ENCODE measurements around the gene KLK15.
A peak's percentile ranks its signal among the peaks of the same experiment; 100 is the strongest.
"Not testable (repeated sequence)": the region's sequence is repeated elsewhere in the genome, so short reads cannot be mapped to it uniquely, and the experiment has no call there.

KLK15 gene

DNA sequence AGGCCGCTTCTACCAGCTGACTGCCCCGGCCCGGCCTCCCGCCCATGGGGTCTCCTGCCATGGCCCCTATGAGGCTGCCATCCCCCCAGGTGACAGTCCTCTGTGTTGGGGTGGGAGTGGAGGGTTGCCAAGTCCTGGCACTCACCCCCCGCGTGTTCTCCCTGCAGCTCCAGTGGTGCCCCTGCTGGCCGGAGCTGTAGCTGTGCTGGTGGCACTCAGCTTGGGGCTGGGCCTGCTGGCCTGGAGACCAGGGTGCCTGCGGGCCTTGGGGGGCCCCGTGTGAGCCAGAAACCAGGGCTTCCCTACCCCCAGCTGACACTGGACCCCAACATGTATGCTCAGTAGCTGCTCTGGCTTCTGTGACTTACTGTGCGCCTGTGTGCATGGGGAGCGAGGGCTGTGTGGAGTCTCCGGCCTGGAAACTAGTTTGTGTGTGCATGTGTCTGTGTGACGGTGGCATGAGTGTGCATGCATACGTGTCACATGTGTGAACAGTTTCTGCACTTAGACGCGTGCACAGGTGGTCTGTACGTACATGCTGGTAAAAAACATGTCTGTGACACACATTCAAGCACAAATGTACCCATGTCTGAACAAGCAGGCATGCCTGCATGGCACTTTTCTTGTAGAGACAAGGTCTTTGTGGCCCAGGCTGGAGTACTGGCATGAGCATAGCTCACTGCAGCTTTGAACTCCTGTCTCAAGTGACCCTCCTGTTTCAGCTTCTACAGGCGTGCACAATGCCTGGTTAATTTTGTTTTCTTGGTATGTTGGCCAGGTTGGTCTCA lies 38.3 kb downstream of the KLK15 start:
- peak; percentile 63 for DNase-seq

DNA sequence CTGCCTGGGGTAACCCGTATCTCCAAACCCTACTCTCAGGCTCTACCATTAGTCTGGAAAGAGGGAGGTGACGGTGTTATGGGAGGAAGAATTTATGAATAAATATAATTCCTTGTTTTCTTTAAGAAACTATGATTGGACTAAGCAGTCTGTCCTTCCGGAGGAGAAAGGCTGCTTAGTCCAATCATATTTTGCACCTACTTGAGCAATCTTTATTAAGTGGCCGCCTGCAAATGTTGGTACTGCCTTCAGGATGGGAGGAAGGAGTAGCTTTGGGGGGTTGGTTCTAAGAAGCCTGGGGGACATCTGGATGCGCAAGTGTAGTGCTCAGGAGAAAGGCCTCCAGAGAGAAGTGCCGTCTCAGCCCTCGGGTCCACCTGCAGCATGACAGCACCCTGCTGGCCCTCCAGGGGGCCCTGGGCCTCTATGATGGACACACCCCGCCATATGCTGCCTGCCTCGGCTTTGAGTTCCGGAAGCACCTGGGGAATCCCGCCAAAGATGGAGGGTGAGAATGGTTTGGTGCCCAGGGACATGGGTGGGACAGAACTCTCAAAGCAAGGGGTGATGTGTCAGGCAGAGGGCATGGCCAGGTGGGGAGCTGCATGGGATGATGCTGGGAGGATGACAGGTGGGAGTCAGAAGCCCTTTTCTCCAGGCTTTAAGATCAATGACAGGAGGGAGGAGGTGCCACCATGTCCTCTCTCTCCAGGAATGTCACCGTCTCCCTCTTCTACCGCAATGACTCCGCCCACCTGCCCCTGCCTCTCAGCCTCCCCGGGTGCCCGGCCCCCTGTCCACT lies 39.1 kb downstream of the KLK15 start:
- peak; percentile 65 for DNase-seq

GRCh38 chr19:50793558-50794065 lies 39.8 kb downstream of the KLK15 start:
- DNase-seq, result no peak

DNA sequence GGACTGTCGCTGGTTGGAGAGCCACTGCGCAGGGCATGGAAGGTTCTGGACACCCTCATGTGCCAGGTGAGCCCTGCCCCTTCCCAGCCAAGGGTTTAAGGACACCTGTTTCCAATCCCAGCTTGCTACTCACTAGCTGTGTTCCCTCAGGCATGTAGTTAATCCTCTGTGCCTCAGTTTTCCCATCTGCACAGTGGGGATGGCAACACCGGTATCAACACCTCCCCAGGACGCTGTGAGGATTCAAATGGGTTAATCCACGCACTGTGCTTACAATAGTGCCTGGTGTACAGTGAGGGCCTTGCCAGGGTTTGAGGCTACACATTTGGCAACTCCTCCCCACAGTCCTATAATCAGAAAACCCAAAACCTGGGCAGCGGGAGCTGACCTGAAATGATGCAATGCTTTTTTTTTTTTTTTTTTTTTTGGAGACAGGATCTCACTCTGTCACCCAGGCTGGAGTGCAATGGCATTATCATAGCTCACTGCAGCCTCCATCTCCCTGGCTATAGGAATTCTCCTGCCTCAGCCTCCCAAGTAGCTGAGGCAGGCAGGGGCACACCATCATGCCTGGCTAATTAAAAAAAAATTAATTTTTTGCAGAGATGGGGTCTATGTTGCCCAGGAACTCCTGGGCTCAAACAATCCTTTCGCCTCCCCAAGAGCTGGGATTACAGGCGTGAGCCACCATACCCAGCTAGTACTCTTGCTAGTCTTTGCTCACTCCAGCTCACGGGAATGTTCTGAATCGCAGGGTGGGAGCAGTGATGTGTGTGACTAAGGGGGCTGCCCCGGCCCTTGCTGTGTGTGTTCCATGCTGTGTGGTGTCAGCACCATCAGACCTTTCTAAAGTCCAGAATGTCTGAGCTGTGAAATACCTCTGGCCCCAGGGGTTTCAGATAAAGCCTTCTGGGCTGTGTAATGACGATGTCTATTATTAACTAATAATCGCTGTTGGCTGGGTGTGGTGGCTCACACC lies 40.8 kb downstream of the KLK15 start:
- no peak for DNase-seq

DNA sequence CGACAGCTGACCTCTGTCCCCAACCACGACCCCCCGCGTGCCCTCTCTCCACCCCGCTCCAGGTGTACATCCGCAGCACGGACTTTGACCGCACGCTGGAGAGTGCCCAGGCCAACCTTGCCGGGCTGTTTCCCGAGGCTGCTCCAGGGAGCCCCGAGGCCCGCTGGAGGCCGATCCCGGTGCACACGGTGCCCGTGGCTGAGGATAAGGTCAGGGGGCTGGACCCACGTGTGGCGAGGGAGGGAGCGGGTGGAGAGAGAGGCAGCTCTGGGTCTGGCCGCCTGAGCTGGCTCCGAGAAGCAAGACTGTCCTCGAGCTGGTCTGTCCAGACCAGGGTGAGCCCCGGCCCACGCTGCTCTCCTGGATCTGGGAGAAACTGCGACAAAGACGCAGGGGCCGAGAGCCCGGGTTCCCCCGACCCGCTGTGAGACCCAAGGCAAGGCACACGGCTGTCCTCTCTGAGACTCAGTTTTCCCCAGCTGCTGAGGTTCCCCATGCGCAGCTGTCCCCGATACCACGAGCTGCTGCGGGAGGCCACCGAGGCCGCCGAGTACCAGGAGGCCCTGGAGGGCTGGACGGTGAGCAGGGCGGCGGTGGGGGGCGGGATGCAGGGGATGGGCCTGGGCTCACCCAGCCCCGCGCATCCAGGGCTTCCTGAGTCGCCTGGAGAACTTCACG lies 41.6 kb downstream of the KLK15 start:
- no peak for DNase-seq

DNA sequence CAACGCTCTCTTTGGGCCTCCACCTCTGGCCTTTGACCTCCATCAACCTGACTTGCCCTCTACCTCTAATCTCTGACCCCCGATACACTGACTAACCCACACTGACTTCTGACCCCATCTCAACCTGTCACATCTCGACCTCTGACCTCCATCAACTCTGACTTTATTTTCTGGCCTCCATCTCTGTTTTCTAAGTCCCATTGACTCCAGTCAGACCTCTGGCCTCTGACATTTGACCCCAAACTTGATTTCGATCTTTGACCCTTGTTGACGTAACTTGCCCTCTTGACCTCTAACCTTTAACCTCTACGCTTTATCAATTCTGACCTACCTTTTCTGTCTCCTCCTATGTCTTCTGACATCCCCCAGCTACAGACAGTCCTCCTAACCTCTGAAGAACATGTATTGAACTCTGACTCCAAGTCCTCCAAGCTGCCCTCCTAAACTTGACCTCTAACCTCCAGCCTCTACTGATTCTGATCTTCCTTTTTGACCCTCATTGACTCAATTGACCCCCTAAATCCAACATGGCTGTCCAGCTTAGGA lies 42.4 kb downstream of the KLK15 start:
- no peak for DNase-seq

GRCh38 chr19:50790396-50790795 lies 43.0 kb downstream of the KLK15 start, which contains the start of gene ACP4:
TSS of gene ACP4 (plus strand) at chr19:50790415. CDS start at chr19:50790415, 0 bp downstream.
- DNase-seq, result no peak

DNA sequence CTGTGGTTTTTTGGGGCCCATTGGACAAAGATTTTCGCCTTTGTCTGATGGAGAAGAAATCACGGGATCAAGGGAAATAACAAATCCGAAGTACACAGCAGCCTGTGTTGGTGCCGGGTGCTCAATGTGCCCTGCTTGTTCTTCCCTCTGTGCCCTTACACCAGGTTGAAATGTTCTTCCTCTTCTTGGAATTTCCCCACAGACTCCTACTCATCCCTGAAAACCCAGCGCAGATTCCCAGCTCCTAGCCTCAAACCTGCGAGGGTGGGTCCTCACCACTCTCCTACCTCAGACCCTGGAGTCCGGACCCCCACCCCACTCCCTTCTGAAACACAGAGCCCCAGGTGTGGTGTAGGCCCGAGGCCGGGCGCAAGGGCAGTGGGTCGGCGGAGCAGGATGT lies 48.0 kb downstream of the KLK15 start:
- no peak for DNase-seq

GRCh38 chr19:50784710-50785109 lies 48.7 kb downstream of the KLK15 start:
- no peak for DNase-seq

- DNase-seq, result not testable (repeated sequence)
Measured at GRCh38 chr19:50783848-50784152, 49.6 kb downstream of the KLK15 start.

DNA sequence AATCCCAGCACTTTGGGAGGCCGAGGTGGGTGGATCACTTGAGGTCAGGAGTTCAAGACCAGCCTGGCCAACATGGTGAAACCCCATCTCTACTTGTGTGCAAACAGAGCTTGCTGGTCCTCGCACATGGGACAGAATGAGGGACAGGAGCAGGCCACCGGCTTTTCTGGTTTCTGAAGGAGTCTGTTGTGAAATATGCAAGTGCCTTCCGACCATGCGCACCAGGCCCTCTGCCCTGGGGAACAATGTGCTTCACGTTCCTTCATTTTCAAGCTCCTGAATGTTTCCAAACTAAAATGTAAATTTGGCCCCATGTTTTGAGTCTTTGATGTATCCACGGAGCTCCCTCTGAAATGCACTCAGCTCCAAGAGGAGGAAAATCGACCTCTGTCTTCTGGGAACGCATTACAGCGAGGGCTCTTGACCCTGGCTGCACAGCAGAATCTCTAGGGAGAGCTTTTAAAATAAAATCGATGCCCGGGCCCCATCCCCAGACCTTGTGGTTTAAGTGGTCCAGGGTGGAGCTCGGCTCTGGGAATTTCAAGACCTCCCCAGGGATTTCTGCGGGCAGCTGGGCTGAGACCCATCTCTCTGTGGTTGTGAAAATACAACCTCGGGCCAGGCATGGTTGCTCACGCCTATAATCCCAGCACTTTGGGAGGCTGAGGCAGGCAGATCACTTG lies 52.5 kb downstream of the KLK15 start:
- no peak for DNase-seq

DNA sequence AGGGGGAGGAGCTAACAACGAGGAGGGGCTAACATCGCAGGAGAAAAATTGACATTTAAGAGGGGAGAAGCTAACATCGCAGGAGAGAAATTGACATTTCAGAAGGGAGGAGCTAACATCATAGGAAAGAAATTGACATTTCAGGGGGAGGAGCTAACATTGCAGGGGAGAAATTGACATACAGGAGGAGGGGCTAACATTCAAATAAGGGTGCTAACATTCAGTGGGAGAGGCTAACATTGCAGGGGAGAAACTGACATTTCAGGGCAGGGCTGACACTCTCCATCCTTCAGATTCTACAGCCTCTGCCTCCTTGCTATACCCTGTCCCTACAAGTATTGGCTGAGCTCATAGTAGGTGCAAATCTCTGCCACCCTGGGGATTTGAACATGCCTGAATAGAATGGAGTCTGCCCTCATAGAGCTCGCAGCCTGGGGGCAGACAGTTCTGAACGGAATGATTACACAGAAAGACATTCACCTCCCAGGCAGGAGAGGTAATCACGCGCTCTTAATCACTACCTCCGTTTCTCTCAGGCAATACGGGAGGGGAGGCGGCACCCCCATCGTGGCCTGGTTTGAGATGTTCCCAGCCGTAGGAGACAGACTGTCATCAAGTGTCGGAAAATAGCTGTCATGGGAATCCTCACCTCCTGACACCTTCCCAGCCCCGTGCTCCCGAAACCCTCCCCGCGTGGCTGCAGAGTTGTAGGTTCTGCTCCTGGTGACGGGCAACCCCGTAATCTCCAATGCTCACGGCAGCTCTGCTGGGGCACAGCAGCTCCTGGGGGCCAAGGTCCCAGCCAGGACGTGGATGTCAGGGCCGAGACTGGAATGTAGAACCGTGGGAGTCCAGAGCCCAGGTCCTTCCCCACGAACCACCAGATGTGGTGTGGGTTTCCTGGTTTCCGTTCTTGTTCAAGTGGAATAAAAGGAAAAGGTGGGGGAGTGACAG lies 53.6 kb downstream of the KLK15 start:
- no peak for DNase-seq

GRCh38 chr19:50778906-50779430 lies 54.4 kb downstream of the KLK15 start:
- DNase-seq, result no peak

DNA sequence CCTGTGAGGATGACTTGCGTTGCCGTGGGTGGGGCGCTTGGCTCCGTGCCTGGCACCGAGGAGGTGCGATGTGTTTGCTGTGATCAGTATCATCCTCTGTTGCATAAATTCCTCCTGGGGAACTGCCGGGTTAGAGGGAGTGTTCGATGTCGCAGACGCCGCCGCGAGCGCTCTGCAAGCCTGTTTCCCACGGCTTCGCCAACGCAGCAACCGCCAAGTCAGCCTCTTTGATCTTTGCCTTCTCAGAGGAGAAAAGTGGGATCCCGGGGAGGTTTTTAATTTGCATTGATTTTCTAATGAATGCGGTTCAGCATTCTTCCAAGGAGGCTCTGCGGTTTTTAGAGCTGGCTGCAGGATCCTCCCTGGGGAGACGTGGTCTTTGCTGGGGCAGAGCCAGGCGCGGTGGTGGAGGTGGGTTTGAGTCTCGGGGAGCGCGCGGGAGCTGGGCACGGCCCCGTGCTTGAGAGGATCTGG lies 55.5 kb downstream of the KLK15 start:
- DNase-seq, result no peak

DNA sequence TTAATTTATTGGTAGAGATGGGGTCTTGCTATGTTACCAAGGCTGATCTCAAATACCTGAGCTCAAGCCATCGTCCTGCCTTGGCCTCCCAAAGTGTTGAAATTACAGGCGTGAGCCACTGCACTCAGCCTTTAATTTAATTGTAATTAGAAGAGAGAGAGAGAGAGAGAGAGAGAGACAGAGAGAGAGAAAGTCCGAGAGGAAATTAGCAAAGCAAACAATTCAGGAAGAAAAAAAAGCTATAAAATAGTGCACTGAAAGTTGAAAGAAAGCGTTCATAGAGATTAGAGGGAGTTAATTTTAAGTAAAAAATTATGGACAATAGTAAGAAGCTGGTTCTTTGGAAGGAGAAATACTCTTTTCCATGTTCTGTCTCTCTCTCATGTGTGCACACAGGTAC lies 56.1 kb downstream of the KLK15 start:
- no peak for DNase-seq

- no peak for DNase-seq
Measured at GRCh38 chr19:50776131-50776530, 57.2 kb downstream of the KLK15 start.
